ENCODE measurements around the gene RRAS2.
A peak's percentile ranks its signal among the peaks of the same experiment; 100 is the strongest.

- peak in 3 of 6 experiments; percentile 11 to 19 (median 12) for TF ChIP-seq CTCF (IDR thresholded peaks at IDR 0.05)
- no peak for TF ChIP-seq POLR2A (IDR thresholded peaks at IDR 0.05)
Measured at GRCh38 chr11:14232652-14233051, 126.3 kb downstream of the RRAS2 start.

Data from adrenal gland (tissue), 5 donors.